ENCODE measurements around the gene RIPOR3.
"Not testable (repeated sequence)": the region's sequence is repeated elsewhere in the genome, so short reads cannot be mapped to it uniquely, and the experiment has no call there.

The RIPOR3 gene

DNA sequence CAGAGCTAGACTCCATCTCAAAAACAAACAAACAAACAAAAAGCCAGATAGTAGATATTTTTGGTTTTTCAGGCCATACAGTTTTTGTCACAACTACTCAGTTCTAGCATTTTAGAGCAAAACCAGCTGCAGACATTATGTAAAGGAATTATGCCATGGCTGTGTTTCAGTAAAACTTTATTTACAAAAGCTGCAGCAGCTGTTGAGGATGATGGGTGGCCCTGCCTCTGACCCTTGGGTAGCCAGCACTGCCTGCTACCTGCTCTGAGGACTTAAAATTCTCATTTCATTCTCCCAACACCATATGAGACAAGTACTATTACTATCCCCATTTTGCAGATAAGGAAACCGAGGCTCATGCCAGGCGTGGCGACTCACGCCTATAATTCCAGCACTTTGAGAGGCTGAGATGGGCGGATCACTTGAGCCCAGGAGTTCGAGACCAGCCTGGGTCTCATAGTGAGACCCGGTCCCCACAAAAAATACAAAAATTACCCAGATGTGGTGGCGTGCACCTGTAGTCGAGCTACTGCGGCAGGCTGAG, 56.3 kb downstream of the RIPOR3 start:
- no peak for DNase-seq (ENCODE audit: extremely low read depth in 1 of 2, low read depth in 1 of 2)

DNA sequence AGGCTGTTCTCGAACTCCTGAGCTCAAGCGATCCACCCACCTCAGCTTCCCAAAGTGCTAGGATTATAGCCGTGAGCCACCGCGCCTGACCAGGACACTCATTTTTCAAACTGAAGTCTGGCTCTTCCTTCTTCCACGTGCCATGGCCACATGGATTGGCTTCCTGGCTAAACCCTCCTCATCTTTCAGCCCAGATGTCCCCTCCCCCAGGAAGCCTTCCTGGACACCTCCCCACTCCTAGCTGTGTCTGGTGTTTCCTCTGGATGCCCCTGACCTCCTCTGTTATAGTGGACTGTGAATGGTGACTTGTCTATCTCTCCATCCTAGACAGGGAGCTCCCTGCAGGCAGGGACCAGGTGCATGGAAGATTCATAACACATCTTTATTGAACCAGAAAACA, 57.2 kb downstream of the RIPOR3 start:
- no peak for DNase-seq (ENCODE audit: extremely low read depth in 1 of 2, low read depth in 1 of 2)

DNA sequence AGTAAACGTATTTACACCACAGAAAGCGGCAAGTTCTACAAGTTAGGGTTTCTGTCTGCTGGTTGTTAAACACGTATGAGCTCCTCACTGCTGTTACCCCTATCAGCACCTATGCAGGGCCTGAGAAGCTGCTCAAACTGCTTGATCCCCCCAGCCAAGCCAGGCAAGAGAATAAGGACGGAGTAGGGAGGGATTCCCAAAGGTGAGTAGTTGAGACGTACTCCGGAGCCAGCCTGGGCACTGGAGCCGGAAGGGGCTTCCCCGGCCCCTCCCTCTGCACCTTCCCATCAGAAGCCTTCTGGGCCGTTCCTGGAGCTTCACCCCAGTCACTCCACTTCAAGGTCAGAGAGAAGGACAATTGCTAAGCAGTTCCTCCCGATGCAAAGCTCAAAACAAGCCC, 58.0 kb downstream of the RIPOR3 start:
- DNase-seq (ENCODE audit: extremely low read depth in 1 of 2, low read depth in 1 of 2): no peak

DNA sequence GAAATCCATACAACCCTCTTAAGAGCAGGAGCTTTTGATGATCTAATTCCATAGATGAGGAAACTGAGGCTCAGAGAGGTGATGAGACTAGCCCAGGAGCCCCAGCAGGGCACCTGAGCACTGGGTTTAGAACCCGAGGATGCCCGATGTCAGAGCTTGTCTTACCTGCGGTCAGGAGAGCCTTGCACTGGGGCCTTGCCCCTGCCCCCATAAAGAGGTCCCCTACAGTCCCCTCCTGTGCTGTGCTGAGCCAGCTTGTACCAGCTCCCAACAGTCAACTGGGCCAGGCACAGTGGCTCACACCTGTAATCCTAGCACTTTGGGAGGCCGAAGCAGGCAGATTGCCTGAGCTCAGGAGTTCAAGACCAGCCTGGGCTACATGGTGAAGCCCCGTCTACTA, 58.6 kb downstream of the RIPOR3 start:
- DNase-seq (ENCODE audit: extremely low read depth in 1 of 2, low read depth in 1 of 2): no peak

DNA sequence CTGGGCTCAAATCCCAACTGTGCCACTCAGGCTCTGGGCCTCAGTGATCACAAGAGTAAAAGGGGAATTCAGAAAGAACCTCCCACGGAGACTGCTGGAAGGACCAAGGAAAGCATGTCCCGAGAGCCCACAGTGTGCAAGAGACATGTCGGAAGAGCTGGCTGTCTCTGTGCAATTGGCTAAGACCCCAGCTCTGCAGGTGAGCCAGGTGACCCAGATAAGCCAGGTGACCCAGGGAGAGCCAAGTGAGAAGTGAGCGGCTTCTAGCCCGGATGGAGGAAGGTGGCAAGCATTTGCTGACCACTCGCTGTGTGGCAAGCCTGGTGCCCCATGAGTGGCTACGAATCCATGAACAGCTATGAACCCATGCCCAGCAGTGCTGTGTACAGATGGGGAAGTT, 59.1 kb downstream of the RIPOR3 start:
- DNase-seq (ENCODE audit: extremely low read depth in 1 of 2, low read depth in 1 of 2): no peak

DNA sequence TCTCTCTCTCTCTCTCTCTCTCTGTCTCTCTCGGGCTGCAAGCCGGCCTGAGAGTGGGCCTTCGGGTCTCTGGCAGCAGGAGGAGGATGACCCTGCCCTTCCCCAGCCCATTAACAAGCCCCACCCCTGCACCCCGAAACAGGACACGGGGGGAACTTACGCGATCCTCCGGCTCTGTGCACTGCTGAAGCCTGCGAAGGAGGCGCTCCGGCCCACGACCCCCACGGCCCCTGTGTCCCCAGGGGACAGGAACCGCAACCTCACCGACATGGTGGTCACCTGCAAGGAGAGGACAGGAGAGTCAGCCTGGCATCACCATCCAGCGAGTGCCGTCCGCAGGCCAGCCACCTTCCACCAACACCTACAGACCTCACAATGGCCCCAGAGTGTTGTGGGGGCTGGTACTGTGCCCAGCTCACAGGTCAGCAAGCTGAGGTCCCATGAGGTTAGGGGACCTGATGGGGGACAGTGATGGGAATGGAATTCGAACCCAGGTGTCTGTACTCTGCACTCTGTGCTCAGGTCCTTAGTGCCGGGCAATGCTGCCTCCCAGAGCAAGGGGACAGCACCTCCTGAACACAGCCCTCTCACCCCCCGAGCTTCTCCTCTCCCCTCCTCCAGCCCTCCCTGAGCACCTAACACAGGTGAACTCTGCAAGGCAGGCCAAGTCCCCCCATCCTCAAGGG, 60.6 kb downstream of the RIPOR3 start:
- DNase-seq (ENCODE audit: extremely low read depth in 1 of 2, low read depth in 1 of 2): no peak

DNA sequence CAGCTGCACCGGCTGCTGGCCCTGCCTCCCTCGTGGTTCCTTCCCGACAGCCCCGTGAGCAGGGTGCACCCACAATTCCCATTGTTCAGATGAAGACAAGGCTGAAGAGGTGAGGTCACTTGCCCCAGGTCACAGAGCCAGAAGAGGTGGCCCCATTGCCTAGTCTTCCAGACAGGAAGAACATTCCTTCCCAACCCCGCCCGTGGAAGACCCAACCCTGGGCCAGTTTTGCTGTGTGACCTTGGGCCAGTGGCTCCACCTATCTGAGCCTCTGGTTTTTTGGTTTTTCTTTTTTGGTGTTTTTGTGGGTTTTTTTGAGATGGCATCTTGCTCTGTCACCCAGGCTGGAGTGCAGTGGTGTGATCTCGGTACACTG, 61.7 kb downstream of the RIPOR3 start:
- no peak for DNase-seq (ENCODE audit: extremely low read depth in 1 of 2, low read depth in 1 of 2)

DNA sequence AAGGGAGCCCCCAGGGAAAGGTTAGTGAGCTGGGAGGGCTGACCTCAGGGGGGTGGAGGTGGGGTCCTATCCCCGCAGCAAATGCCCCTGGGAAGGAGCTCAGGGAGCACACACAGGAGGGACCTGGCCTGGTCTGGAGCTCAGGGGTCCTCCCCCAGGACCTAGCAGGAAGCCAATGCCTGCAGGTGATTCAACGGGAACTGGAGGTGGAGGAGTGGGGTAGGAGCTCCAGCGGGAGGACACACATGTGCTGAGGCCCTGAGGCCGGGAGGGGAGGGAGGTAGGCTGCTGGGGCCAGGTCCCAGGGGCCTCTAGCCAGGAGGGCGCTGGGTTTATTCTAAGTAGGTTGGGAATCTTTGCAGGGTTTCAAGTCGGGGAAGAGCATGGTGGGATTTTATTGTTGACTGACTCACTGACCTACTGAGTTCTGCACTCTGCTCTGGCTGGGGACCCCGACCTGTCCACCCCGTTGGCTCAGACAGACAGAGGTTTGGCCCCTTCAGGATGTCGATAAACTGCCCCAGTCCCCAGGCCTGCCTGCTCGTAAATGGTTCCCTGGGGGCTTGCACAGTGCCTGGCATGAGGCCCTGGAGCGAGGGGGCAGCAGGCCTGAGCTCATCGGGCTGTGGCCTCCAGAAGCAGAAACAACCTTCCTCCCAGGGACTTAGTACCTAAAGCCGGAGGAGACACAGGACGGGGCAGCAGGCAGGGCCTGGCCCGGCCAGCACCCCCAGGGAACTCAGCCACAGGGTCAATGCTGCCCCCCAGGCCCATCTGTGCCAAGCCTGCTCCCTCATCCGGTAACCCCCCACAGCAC, 62.3 kb downstream of the RIPOR3 start:
- DNase-seq (ENCODE audit: extremely low read depth in 1 of 2, low read depth in 1 of 2): no peak

DNA sequence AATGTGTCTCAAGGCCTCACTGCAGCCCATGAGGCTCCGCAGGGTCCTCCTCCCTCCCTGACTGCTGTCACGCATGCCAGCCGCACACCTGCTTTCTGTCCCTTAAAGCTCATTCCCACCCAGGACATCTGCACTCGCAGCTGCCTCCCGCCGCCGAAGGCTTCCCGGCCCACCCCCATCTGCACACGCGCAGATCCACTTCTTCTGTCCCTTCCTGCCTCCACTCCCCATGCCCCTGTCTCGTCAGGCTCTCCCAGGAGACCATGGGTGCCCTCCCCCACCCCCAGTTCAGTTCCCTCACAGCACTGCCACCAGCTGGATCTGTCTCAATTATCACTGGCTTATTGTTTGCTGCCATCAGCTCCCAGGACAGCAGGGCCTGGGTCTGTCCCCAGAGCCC, 63.0 kb downstream of the RIPOR3 start:
- DNase-seq (ENCODE audit: extremely low read depth in 1 of 2, low read depth in 1 of 2): no peak

DNA sequence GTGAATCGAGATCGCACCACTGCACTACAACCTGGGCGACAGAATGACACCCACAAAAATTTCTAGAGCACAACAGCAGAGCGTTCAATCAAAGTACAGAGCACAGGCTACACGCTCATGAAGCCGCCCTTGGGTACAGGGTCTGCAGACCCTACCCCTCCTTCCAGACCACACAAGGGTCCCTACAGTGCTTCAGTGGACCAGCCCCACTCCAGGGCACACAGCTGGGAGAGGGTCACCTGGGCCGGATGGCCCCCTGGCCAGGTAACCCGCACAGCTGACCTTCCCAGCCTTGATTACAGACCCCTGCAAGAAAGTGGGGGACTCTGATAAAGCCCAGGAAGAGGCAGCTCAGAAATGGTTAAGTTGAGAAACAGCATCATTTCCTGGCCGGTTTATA, 63.6 kb downstream of the RIPOR3 start:
- DNase-seq (ENCODE audit: extremely low read depth in 1 of 2, low read depth in 1 of 2): no peak

DNA sequence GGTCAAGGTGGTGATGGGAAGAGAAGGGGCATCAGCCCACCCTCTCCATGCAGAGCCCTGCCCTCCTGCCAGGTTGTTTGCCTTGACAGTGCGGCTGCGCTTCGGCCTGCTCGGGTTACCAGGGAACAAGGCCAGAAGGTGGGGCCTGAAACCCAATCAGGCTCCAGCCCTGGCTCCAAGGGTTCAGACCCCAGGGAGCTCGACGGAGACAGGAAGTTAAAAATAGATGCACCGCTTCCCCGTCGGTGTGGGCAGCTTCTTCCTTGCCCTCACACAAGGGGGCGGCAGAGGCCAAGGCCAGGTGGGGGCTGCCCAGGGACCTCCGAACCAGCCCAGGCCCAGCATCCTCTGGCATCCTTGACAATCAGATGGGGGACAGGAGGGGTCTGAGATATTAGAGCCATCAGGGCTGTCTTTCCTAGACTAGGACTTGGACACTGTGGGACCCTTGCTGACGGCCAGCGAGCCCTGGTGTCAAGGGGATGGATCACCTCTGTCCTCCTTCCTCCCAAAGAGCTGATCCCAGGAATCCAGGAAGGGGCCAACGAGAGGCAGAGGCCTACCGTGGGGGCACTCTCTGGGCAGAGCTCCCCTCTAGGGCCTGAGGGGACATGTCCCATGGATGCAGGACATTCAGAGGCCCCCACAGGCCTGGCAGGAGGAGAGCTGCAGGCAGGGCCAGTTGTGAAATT, 65.2 kb downstream of the RIPOR3 start:
- no peak for DNase-seq (ENCODE audit: extremely low read depth in 1 of 2, low read depth in 1 of 2)

DNA sequence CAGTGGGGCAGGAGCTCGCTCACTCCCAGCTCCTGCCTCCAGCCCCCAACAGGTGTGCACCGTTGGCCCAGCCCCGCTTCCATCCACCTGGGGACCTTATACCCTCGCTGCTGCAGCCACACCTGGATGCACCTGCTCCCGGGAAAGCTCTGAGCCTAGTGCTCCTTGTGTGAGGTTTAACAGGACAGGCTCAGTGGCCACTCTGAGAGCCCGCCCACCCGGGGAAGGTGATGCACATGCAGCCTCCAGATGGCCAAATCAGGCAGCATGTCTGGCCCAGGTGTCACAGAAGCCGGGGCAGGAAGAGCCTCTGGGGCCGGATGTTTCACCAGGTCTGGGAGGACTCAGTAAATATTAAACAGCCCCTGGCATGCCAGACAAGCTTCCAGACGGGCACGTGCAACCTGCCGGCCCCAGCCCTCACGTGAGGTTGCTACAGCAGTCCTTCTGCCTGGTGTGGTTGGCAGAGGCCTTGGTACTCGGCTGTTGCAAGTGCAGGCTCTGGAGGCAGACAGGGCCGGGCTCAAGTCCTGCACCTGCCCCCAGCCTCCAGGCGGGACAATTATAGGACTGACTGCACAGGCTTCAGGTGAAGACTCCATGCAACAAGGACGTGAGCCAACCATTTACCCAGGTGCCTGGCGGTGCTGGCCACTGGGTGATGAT, 66.9 kb downstream of the RIPOR3 start:
- DNase-seq (ENCODE audit: extremely low read depth in 1 of 2, low read depth in 1 of 2): no peak

DNA sequence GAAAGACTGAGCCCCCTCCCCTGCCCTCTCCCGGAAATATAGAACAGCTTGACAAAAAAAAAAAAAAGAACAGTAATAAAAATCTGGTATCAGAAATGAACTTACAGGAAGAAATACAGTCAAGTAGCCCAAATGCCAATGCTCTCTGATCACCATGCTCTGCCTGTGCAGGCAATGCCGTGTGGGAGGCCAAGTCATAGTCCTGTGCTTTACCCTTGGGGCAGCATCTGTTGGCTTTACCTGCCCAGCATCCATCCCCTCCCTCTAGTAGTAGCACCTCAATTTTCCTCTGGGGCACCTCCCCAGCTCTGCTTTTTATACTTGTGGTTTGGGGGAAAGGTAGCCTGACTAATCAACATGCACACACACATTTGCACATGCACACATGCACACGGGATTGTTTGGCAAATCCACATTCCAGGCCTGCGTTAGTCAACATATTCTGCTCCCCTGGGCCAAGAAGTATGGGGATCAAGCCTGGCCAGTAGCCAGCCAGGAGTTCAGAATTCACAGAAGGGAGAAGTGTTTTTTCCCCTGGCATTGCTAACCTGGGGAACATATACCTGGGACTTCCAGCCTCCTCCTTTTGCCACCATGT, 70.2 kb downstream of the RIPOR3 start:
- DNase-seq (ENCODE audit: extremely low read depth in 1 of 2, low read depth in 1 of 2): no peak

DNA sequence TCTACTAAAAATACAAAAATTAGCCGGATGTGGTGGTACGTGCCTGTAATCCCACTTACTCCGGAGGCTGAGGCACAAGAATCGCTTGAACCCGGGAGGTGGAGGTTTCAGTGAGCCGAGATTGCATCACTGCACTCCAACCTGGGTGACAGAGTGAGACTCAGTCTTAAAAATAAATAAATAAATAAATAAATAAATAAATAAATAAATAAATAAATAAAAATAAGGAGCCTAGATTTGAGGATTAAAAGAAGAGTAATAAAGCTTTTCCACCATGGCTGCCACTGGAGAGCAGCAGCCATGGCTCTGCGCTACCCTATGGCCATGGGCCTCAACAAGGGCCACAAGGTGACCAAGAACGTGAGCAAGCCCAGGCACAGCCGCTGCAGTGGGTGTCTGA, 70.9 kb downstream of the RIPOR3 start:
- not testable (repeated sequence) for DNase-seq (ENCODE audit: extremely low read depth in 1 of 2, low read depth in 1 of 2)

DNA sequence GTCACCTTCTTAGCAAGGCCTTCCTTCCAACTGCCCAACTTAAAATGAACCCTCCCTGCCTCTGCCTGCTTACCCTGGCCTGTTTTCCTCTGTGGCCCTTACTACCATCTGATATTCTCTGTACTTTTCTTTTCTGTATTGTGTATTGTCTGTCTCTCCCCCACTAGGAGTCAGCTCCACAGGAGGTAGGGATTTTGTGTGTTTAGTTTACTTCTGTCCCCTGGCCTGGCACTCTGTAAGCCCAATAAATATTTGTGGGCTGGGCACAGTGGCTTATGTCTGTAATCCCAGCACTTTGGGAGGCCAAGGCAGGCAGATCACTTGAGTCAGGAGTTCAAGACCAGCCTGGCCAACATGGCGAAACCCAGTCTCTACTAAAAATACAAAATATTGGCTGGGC, 72.8 kb downstream of the RIPOR3 start:
- DNase-seq (ENCODE audit: extremely low read depth in 1 of 2, low read depth in 1 of 2): no peak

DNA sequence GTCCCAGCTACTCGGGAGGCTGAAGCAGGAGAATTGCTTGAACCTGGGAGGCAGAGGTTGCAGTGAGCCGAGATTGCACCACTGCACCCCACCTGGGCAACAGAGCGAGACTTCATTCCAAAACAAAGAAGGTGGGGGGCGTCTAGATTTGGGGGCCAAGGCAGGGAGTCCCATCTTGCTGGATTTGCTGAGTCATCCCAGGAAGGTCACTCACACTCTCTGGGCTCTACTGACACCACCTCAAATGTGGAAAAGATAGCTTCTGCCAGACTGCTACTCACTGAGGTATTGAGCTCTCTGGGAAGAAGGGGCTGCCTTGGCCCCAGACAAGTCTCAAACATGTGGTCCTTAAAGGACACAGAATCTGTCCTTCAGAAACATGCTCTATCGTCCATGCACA, 74.3 kb downstream of the RIPOR3 start:
- DNase-seq (ENCODE audit: extremely low read depth in 1 of 2, low read depth in 1 of 2): no peak

DNA sequence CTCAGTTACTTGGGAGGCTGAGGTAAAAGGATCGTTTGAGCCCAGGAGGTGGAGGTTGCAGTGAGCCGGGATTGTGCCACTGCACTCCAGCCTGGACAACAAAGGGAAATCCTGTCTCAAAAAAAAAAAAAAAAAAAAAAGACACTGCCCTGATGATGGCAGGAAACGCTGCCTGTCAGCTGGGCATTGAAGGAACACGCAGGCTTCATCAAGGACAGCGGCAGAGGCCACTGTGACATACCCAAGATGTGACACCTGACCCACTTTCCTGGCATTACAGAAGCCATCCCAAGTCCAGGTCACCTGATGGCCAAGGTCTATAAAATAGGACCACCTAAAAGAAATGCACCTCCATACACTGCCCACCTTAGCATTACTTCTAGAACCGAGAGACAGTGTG, 75.9 kb downstream of the RIPOR3 start:
- no peak for DNase-seq (ENCODE audit: extremely low read depth in 1 of 2, low read depth in 1 of 2)

DNA sequence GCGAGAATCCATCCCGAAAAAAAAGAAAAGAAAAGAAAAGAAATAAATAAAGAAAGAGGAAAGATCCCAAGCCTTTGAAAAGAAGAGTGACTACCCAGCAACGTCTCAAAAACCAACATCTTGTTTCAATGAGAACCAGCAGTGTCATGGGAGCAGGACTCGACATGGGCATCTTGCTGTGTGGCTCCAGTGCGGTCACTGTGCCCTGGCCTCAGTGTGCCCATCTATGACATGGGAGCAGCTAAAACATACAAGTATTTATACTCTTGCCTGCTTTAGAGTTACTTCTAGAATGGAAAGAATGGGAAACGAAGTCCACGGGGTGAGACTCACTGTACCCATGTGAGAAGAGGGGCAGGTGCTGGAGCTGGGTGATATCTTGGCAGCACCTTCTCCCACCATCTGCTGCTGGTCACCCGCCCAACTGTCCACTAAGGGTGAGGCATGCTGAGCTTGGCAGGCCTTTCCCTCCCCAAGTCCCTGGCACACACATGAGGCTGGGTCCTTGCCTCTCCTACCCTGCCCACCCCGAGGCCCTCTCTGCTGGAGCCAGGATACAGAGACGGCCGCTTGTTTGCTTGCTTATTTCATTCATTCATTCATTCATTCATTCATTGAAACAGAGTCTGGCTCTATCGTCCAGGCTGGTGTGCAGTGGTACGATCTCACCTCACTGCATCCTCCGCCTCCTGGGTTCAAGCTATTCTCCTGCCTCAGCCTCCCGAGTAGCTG, 77.7 kb downstream of the RIPOR3 start:
- DNase-seq (ENCODE audit: extremely low read depth in 1 of 2, low read depth in 1 of 2): no peak

DNA sequence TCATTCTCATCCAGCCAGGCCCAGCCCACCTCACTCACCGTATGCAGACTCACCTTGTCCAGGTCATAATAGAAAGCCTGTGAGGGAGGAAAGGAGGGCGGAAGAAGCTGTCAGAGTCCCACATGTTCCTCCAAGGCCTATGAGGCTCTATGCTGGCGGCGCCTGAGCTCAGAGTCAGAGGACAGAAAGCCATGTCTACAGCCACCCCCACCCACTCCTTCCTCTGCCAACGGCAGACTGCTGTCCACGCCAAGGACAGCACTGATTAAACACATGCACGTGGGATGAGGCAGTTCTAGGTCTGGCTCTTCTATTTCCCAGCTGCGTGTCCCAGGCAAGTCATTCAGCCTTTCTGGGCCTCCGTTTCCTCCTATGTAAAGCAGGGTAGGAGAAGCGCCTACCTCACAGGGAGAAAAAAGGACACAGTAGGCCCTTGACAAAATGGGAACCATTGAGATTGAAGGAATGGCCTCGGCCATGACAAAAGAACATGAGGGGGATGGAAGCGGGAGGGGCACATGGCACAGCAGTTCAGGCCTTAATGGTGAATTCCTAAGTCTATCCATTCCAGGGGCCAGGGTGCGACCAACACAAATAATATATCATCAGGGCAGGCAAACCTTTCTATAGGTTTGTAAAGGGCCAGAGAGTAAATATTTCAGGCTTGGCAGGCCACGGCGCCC, 80.1 kb downstream of the RIPOR3 start:
- DNase-seq (ENCODE audit: extremely low read depth in 1 of 2, low read depth in 1 of 2): no peak

Measured in activated CD8-positive, alpha-beta memory T cell treated with anti-CD3 and anti-CD28 coated beads for 1 hour (primary cell).